Coronary artery (tissue), 2 donors: ENCODE results near the gene MOB3B.

Experiments
- DNase-seq: peaks from one replicate; pipeline ENCODE4 v3.0.0-alpha.2; 2017; ENCODE audit warnings: low spot score
- H3K27ac ChIP-seq, 2 donors: fragments of 200-600 bp; sonication (generic); one replicate each; pipeline ENCODE4 v1.5.1; 2016 to 2019
- H3K4me3 ChIP-seq: fragments of 200-600 bp; sonication (generic); 2 replicates; pipeline ENCODE4 v1.5.1; 2016; ENCODE audit warnings: mild to moderate bottlenecking, moderate library complexity
- TF ChIP-seq, protein P1 (sequence below): fragments of 200-600 bp; sonication (generic); IDR thresholded peaks from one replicate; pipeline ENCODE4 v1.5.1; 2019; ENCODE audit warnings: antibody characterized with exemption

Gene MOB3B

DNA sequence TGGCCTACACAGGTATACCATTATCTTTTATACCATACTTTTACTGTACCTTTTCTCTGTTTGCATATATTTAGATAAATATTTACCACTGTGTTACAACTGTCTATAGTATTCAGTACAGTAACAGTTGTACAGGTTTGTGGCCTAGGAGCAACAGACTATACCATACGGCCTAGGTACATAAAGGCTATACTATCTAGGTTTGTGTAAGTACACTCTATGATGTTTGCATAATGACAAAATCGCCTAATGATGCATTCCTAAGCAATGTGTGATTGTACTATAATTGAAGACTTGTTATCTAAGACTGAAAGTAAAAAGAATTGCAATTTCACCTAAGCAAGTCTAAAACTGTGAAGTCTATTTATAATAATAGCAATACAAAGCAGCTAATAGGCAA, 39.8 kb upstream of the MOB3B start:
- H3K4me3 ChIP-seq, result no peak overlapping the region
- TF ChIP-seq, protein P1, sequence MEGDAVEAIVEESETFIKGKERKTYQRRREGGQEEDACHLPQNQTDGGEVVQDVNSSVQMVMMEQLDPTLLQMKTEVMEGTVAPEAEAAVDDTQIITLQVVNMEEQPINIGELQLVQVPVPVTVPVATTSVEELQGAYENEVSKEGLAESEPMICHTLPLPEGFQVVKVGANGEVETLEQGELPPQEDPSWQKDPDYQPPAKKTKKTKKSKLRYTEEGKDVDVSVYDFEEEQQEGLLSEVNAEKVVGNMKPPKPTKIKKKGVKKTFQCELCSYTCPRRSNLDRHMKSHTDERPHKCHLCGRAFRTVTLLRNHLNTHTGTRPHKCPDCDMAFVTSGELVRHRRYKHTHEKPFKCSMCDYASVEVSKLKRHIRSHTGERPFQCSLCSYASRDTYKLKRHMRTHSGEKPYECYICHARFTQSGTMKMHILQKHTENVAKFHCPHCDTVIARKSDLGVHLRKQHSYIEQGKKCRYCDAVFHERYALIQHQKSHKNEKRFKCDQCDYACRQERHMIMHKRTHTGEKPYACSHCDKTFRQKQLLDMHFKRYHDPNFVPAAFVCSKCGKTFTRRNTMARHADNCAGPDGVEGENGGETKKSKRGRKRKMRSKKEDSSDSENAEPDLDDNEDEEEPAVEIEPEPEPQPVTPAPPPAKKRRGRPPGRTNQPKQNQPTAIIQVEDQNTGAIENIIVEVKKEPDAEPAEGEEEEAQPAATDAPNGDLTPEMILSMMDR, result no peak

DNA sequence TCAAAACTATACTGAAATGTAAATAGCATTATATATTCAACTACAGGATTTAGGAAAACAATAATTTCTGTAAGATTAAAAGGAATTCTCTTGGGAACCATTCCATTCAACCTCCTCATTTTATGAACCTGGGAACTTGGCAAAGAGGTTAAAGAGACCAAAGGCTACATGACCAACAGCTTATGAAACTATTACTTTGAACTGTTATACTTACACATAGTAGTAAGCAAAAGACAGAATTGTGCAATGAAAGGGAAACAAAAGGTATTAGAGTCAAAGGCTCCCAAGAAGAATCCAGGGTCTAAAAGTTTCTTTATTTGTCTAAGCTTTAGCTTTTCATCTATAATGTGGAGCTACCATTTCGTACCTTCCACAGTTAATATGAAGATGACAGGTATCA, 36.5 kb upstream of the MOB3B start:
- no peak for DNase-seq
- no peak overlapping the region for H3K4me3 ChIP-seq
- TF ChIP-seq, protein P1, result no peak
- no peak overlapping the region for H3K27ac ChIP-seq

More for the DNA sequence above, 39.8 kb upstream of the MOB3B start:
- DNase-seq, result no peak
- no peak overlapping the region for H3K27ac ChIP-seq

DNA sequence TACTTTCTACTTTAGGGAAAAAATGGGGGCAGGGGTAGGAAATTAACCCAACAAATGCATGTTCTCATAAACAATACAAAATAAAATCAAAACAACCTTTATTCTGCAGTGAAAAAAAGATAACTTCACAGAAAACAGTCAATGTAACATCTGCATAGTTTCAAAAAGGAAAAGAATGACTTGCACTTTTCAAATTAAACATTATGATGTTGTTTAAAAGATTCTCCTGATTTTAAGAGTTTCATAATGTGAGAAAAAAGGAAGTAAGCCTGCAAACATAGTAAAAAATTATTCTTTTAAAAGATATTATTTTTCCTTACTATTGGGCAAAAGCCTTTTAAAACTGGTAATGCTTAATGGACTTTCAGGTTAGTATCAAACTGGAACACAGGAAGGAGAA, 36.1 kb upstream of the MOB3B start:
- DNase-seq, result no peak
- H3K27ac ChIP-seq, result peak overlapping the region in 1 of 2 donors; percentile 5
- TF ChIP-seq, protein P1, result no peak
- no peak overlapping the region for H3K4me3 ChIP-seq

DNA sequence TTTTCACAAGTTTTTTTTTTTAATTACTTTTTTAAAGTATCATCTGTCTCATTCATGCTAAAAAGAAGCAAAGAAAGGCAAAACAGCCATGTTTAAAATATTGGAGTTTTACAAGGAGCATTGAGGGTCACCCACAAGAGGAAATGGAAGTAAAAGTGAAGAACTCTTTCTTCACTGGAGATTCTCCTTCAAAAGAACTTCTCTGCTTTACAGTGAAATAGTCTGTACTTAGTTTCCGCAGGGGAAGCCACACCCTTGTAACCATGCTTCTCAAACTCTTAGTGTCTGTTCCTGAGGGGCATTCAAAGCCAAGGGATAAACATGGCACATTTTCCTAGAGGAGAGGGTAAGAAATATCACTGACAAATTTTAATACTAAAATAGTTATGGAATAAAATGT, 35.1 kb upstream of the MOB3B start:
- no peak for DNase-seq
- H3K27ac ChIP-seq, result peak overlapping the region in 1 of 2 donors; percentile 5
- no peak overlapping the region for H3K4me3 ChIP-seq
- TF ChIP-seq, protein P1, result no peak

DNA sequence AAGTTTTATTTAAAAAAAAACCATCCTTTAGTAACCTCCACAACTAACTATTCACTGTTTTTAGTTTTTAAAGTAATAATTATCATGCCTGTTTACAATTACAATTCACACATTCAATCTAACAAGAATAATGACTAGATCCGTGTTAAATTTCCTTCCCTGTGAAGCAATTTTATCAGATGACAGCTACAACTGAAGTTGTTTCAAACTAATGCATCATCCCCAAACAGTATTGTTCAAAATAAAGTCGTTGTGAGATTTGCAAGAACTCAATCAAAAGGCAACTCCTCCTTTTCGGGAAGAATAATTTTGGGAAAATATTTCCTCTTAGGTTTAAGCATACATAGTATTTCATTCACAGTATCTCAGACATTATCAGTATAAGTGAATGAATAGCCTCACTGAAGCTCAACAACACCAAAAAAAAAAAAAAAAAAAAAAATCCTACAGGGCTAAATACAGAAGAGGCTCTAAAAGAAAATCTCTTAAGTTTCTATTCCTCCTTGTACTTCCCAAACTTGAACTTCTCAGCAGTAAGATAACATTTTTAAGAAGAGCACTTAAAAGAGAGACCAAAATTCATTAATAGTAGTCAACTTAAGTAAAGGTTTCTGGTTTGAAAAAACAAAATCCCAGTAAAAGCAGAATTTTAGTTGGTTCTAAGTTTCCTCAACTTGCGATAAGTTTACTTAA, 34.3 kb upstream of the MOB3B start:
- TF ChIP-seq, protein P1, result no peak
- no peak overlapping the region for H3K4me3 ChIP-seq
- DNase-seq, result no peak
- no peak overlapping the region for H3K27ac ChIP-seq

DNA sequence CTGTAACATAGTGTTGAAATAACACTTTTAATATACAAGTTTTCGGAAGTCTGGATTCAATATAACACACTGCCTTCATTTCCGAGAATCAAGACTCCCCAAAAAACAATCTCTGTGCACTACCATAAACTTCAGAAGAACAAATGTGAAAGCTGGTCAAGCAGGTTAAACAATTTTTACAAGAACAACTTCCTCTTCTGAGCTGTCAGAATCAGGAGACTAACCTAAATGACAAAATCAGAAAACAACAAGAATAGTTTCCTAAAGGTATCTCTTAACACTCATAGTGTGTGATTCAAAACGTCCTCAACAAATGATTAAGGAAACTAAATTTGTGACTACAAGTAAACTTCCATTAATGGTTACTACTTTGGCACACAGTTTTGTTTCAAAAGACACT, 32.1 kb upstream of the MOB3B start:
- no peak overlapping the region for H3K4me3 ChIP-seq
- TF ChIP-seq, protein P1, result no peak
- no peak overlapping the region for H3K27ac ChIP-seq
- DNase-seq, result no peak

DNA sequence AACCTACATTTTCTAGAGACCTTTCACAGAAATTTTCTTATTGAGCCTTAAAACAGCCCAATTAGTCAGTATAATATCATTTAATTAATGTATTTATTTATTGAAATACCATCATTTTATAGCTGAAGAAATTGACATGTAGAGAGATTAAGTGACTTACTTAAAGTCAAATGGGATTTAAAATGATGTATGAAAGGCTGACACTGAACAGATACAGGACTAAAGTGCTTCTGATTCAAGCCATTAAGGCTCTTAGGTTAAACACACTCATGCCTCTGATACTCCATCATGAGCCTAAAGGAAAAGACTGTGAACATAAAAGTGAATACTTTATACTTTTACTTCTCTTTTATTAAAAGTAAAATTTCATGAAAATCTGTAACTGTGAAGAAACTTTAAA, 30.8 kb upstream of the MOB3B start:
- Histone ChIP-seq H3K4me3 (no peak overlapping the region), H3K27ac (no peak overlapping the region)
- no peak for DNase-seq
- TF ChIP-seq, protein P1, result no peak
